Mesenchymal stem cell (in vitro differentiated cells and primary cell): ENCODE measurements around the gene ZNF511.

ENCODE experiments used
- DNase-seq: peaks from one replicate; pipeline ENCODE4 v3.0.0-alpha.2; 2013
- H2AFZ ChIP-seq: one replicate; pipeline ENCODE4 v1.6.1; 2013; ENCODE audit warnings: low read depth, mild to moderate bottlenecking, control low read depth, inconsistent platforms, low read length, moderate library complexity
- H2AK5ac ChIP-seq: 2 replicates; pipeline ENCODE4 v1.6.1; 2013; ENCODE audit warnings: low read length, moderate library complexity, mild to moderate bottlenecking, inconsistent platforms; ENCODE audit not compliant: severe bottlenecking
- H2BK120ac ChIP-seq: one replicate; pipeline ENCODE4 v1.6.1; 2013; ENCODE audit warnings: low read depth, mild to moderate bottlenecking, inconsistent platforms, low read length, moderate library complexity
- H2BK12ac ChIP-seq, 2 experiments: one replicate each; pipeline ENCODE4 v1.6.1; 2013; ENCODE audit warnings: inconsistent platforms in 2 of 2, low read length in 2 of 2, mild to moderate bottlenecking in 2 of 2, moderate library complexity in 2 of 2, control low read depth in 1 of 2
- H2BK15ac ChIP-seq: one replicate; pipeline ENCODE4 v1.6.1; 2013; ENCODE audit warnings: mild to moderate bottlenecking, low read depth, inconsistent platforms; ENCODE audit not compliant: poor library complexity, severe bottlenecking
- H2BK5ac ChIP-seq: 2 replicates; pipeline ENCODE4 v1.6.1; 2013; ENCODE audit warnings: low read depth, mild to moderate bottlenecking, low read length, control low read depth, inconsistent platforms; ENCODE audit not compliant: poor library complexity, severe bottlenecking
- H3K14ac ChIP-seq, 2 experiments: one replicate each; pipeline ENCODE4 v1.6.1; 2013; ENCODE audit warnings: inconsistent platforms in 2 of 2, low read length in 2 of 2, control low read depth in 1 of 2, mild to moderate bottlenecking in 1 of 2, moderate library complexity in 1 of 2
- H3K18ac ChIP-seq, 2 experiments: one replicate each; pipeline ENCODE4 v1.6.1; 2013; ENCODE audit warnings: inconsistent platforms in 2 of 2, low read length in 2 of 2, control low read depth in 1 of 2, low read depth in 1 of 2, mild to moderate bottlenecking in 1 of 2
- H3K23ac ChIP-seq, 2 experiments: one replicate each; pipeline ENCODE4 v1.6.1; 2013; ENCODE audit warnings: inconsistent platforms in 2 of 2, low read length in 2 of 2, mild to moderate bottlenecking in 2 of 2, moderate library complexity in 2 of 2, control low read depth in 1 of 2
- H3K27ac ChIP-seq: 2 replicates; pipeline ENCODE4 v1.5.1; 2013; ENCODE audit warnings: mild to moderate bottlenecking, moderate library complexity, low read length, control low read depth, inconsistent platforms; ENCODE audit not compliant: poor library complexity, severe bottlenecking
- H3K27me3 ChIP-seq, 2 experiments: 2 replicates each; pipeline versions ENCODE4 v1.6.1 to v1.7.0; 2013; ENCODE audit warnings: low read length in 2 of 2, mild to moderate bottlenecking in 2 of 2, moderate library complexity in 2 of 2, control low read depth in 1 of 2, inconsistent platforms in 1 of 2; ENCODE audit not compliant: control insufficient read depth in 1 of 2, insufficient read depth in 1 of 2
- H3K36me3 ChIP-seq, 2 experiments: 2 replicates each; pipeline versions ENCODE4 v1.6.1 to v1.7.0; 2013; ENCODE audit warnings: low read length in 2 of 2, control low read depth in 1 of 2, inconsistent platforms in 1 of 2, low read depth in 1 of 2, mild to moderate bottlenecking in 1 of 2; ENCODE audit not compliant: insufficient read depth in 2 of 2, control insufficient read depth in 1 of 2
- H3K4ac ChIP-seq, 2 experiments: one replicate each; pipeline ENCODE4 v1.6.1; 2013; ENCODE audit warnings: inconsistent platforms in 2 of 2, low read length in 2 of 2, mild to moderate bottlenecking in 2 of 2, moderate library complexity in 2 of 2, control low read depth in 1 of 2, low read depth in 1 of 2
- H3K4me1 ChIP-seq: 2 replicates; pipeline ENCODE4 v1.6.1; 2013; ENCODE audit warnings: low read depth, low read length, control low read depth; ENCODE audit not compliant: control insufficient read depth, insufficient read depth
- H3K4me2 ChIP-seq: 2 replicates; pipeline ENCODE4 v1.6.1; 2013; ENCODE audit warnings: low read length, mild to moderate bottlenecking, inconsistent platforms; ENCODE audit not compliant: poor library complexity, severe bottlenecking
- H3K4me3 ChIP-seq, 2 experiments: 2 replicates each; pipeline versions ENCODE4 v1.5.1 to v1.7.0; 2013; ENCODE audit warnings: low read length in 2 of 2, mild to moderate bottlenecking in 2 of 2, control low read depth in 1 of 2, low read depth in 1 of 2; ENCODE audit not compliant: insufficient read depth in 1 of 2
- H3K79me1 ChIP-seq: replicated peaks from 2 replicates; pipeline ENCODE4 v1.6.1; 2013; ENCODE audit warnings: mild to moderate bottlenecking, control low read depth, low read length, inconsistent platforms; ENCODE audit not compliant: poor library complexity, severe bottlenecking
- H3K9ac ChIP-seq: 2 replicates; pipeline ENCODE4 v1.7.0; 2013; ENCODE audit warnings: mild to moderate bottlenecking, low read length, moderate library complexity
- H3K9me3 ChIP-seq: 2 replicates; pipeline ENCODE4 v1.7.0; 2013; ENCODE audit warnings: mild to moderate bottlenecking, low read length; ENCODE audit not compliant: control insufficient read depth
- H4K8ac ChIP-seq: one replicate; pipeline ENCODE4 v1.6.1; 2013; ENCODE audit warnings: inconsistent platforms, mild to moderate bottlenecking, low read length, moderate library complexity
- H4K91ac ChIP-seq: one replicate; pipeline ENCODE4 v1.6.1; 2013; ENCODE audit warnings: mild to moderate bottlenecking, low read length, inconsistent platforms
- WGBS: methylation state at CpG from one replicate; pipeline ENCODE4 v1.1.7; 2013; ENCODE audit warnings: mixed read lengths; 5-methylcytosine and 5-hydroxymethylcytosine counted together

The ZNF511 gene

DNA sequence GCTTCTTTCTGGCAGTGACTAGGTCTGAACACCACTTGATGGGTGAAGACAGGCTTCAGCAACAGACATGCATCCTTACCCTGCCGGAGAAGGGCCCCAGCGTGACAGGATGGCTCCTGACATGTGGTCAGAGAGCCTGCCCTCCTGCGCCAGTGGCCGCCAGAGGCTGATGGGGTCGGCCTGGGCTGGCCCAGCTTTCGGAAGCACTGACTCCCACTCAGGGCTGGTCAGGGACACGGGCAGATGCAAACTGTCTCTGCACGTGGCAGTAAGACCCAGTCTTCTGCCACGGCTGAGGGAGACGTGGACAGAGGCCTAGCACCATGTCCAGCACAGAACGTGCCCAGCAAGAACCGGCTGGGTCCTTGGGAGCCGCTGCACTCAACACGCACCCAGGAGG lies 10.2 kb upstream of the ZNF511 start:
- Histone ChIP-seq H3K4me3 (no peak overlapping the region), H3K4ac (no peak overlapping the region), H3K27me3 (no peaks in the 10 kb centered on the region), H2BK15ac (no peak overlapping the region), H3K36me3 (peaks cover 85 to 86% of the 10 kb centered on the region in 2 experiments), H2BK12ac (no peak overlapping the region), H2AFZ (no peak overlapping the region), H3K4me2 (no peak overlapping the region), H4K91ac (no peak overlapping the region), H3K18ac (no peak overlapping the region), H3K79me1 (peaks cover 34% of the 10 kb centered on the region), H2BK120ac (no peak overlapping the region), H3K9me3 (no peaks in the 10 kb centered on the region), H3K4me1 (peaks cover 4% of the 10 kb centered on the region), H3K23ac (no peak overlapping the region), H3K14ac (no peak overlapping the region), H3K27ac (no peak overlapping the region), H2AK5ac (no peak overlapping the region), H4K8ac (no peak overlapping the region), H2BK5ac (no peak overlapping the region), H3K9ac (no peak overlapping the region)
- no peak for DNase-seq
- WGBS, result 96% methylated on average over 14 of the region's 14 CpGs

DNA sequence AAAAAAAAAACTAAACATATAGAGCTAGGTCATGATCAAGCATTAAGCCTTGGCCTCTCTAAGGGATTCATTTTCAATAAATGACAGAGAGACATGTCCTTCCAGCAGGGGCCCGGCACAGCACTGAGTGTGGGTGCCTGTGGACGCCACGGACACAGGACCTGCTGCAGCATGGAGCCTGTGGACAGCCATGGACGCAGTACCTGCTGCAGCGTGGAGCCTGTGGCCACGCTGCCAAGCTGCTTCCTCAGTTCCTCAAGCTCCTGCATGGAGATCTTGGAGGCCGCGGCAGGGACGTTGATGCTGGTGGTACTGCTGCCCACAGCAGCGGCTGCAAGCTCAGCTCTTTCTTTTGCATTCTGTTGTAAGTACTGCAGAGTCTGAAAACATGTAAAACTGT lies 9.5 kb upstream of the ZNF511 start:
- WGBS, result 96% methylated on average over 10 of the region's 10 CpGs
- no peak overlapping the region for H2BK5ac ChIP-seq

DNA sequence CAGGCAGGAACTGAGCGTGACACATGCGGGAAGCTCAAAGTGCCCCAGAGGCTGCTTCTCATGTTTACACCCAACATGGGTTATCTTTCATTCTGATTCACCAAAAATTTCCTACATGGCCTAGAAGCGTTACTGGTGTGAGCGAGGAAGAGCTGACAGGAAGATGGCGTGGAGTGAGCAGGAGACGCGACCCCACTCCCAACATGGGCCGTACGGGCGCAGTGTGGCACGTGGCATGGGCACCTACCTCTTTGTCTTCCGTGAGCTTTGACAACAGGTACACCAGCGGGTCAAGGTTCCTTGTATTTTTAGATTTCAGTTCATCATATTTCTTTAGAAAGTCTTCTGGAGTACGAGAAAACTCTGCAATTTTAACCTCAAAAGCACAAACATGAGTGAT lies 9.0 kb upstream of the ZNF511 start:
- H3K4me3 ChIP-seq, result no peak overlapping the region
- H3K4ac ChIP-seq, result no peak overlapping the region
- H3K18ac ChIP-seq, result no peak overlapping the region
- H3K4me1 ChIP-seq, result peaks cover 6% of the 10 kb centered on the region
- no peaks in the 10 kb centered on the region for H3K9me3 ChIP-seq
- peaks cover 34% of the 10 kb centered on the region for H3K79me1 ChIP-seq
- H3K27ac ChIP-seq, result no peak overlapping the region
- no peak overlapping the region for H2BK120ac ChIP-seq
- 98% methylated on average over 11 of the region's 14 CpGs for WGBS
- peaks cover 73 to 78% of the 10 kb centered on the region in 2 experiments for H3K36me3 ChIP-seq
- H3K14ac ChIP-seq, result no peak overlapping the region
- no peak overlapping the region for H3K4me2 ChIP-seq
- H4K91ac ChIP-seq, result no peak overlapping the region
- DNase-seq, result no peak
- H3K9ac ChIP-seq, result no peak overlapping the region
- H2AFZ ChIP-seq, result no peak overlapping the region
- no peak overlapping the region for H2AK5ac ChIP-seq
- H2BK12ac ChIP-seq, result peak overlapping the region in 1 of 2 experiments; percentile 21
- no peak overlapping the region for H3K23ac ChIP-seq
- H2BK5ac ChIP-seq, result no peak overlapping the region
- no peak overlapping the region for H4K8ac ChIP-seq
- no peak overlapping the region for H2BK15ac ChIP-seq
- H3K27me3 ChIP-seq, result no peaks in the 10 kb centered on the region

More for the DNA sequence above, 9.5 kb upstream of the ZNF511 start:
- Histone ChIP-seq H3K23ac (no peak overlapping the region), H2AFZ (no peak overlapping the region), H2AK5ac (no peak overlapping the region), H4K91ac (peak overlapping the region; percentile 34), H4K8ac (no peak overlapping the region), H2BK120ac (no peak overlapping the region), H3K4me2 (no peak overlapping the region), H3K4ac (no peak overlapping the region), H3K27me3 (no peaks in the 10 kb centered on the region), H3K4me3 (no peak overlapping the region), H3K27ac (no peak overlapping the region), H3K36me3 (peaks cover 77 to 83% of the 10 kb centered on the region in 2 experiments), H3K4me1 (peaks cover 6% of the 10 kb centered on the region), H3K9ac (no peak overlapping the region), H3K14ac (no peak overlapping the region), H2BK12ac (no peak overlapping the region), H3K18ac (no peak overlapping the region), H3K9me3 (no peaks in the 10 kb centered on the region), H2BK15ac (no peak overlapping the region), H3K79me1 (peaks cover 34% of the 10 kb centered on the region)
- no peak for DNase-seq

DNA sequence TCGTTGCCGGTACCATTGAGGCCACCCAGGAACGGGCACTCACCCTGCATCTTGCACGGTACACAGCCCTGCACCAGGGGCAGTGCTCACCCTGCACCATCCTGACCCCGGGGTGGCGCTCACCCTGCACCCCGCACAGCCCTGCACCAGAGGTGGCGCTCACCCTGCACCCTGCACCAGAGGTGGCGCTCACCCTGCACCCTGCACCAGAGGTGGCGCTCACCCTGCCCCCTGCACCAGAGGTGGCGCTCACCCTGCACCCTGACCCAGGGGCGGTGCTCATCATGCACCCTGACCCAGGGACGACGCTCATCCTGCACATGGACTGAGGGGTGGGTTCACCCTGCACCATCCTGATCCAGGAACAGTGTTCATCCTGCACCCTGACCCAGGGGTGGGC lies 6.5 kb upstream of the ZNF511 start:
- Histone ChIP-seq H2BK12ac (no peak overlapping the region), H3K18ac (no peak overlapping the region), H3K36me3 (peaks cover 55 to 61% of the 10 kb centered on the region in 2 experiments), H2BK120ac (no peak overlapping the region), H3K4ac (no peak overlapping the region), H3K14ac (no peak overlapping the region), H3K4me1 (peaks cover 15% of the 10 kb centered on the region), H3K27ac (no peak overlapping the region), H3K9me3 (no peaks in the 10 kb centered on the region), H4K91ac (no peak overlapping the region), H3K23ac (no peak overlapping the region), H3K27me3 (no peaks in the 10 kb centered on the region), H3K79me1 (peaks cover 31% of the 10 kb centered on the region), H3K9ac (no peak overlapping the region), H3K4me2 (no peak overlapping the region), H2AK5ac (no peak overlapping the region), H2AFZ (no peak overlapping the region), H4K8ac (no peak overlapping the region), H2BK5ac (no peak overlapping the region), H2BK15ac (no peak overlapping the region), H3K4me3 (no peak overlapping the region)
- WGBS, result 98% methylated on average over 14 of the region's 14 CpGs
- no peak for DNase-seq
